Astrocyte of the spinal cord (primary cell): ENCODE measurements around the gene NRXN3.

Experiments used
- DNase-seq: peaks from one replicate; pipeline ENCODE4 v3.0.0; 2011; ENCODE audit warnings: low read depth, low spot score
- H3K4me3 ChIP-seq: 2 replicates; pipeline ENCODE4 v1.5.1; 2011; ENCODE audit warnings: low read depth, mild to moderate bottlenecking, low read length, moderate library complexity
- CTCF ChIP-seq: IDR thresholded peaks from 2 replicates; pipeline ENCODE4 v1.5.1; 2012; ENCODE audit warnings: low read depth, mild to moderate bottlenecking, low read length, inconsistent platforms
- in situ Hi-C: cut with HindIII; loops from 2 replicates; pipeline ENCODE4 v1.10.0; 2017; ENCODE audit warnings: low sequenced_read_pairs

The NRXN3 gene

DNA sequence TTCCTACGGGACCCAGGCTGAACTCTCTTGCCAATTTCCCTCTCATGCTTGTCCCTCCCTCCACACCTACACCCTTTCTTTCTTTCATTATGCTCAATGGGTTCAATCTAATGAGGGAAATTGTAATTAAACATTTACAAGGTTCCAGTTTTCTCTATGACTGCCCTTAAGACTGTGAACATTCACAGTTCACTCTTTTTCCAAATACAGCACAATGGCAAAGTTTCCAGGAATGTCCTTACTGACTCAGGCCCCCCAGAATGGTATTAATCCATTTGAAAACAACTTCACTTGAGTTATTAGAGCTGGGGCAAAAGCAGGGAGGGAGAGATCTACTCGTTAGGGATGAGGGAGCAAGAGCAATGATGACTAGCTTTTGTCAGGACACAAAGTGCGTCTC lies 892.1 kb downstream of the NRXN3 start:
- DNase-seq, result no peak

DNA sequence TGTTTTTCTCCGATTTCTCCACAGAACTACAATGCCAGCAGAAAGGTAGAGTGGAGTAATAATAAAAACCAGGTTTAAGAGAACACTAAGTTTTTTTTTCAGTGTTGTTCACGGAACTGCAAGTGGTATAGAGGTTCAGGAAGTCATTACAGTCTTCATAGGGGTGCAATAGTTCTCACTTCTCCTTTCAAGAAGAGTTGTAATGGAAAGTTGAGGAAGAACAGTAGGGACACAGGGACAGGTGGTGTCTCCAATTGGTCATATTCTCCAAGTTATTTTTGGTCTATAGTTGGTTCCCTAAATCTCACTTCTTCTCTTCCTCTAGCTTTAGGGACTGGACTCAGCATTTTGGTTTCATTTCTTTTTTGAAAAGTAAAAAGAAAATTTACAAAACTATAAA lies 894.0 kb downstream of the NRXN3 start:
- in situ Hi-C loops, result no loop called here
- no peak for TF ChIP-seq CTCF
- no peak overlapping the region for H3K4me3 ChIP-seq
- no peak for DNase-seq

More for the DNA sequence above, 892.1 kb downstream of the NRXN3 start:
- no peak for TF ChIP-seq CTCF
- no peak overlapping the region for H3K4me3 ChIP-seq
- in situ Hi-C loops, result no loop called here

DNA sequence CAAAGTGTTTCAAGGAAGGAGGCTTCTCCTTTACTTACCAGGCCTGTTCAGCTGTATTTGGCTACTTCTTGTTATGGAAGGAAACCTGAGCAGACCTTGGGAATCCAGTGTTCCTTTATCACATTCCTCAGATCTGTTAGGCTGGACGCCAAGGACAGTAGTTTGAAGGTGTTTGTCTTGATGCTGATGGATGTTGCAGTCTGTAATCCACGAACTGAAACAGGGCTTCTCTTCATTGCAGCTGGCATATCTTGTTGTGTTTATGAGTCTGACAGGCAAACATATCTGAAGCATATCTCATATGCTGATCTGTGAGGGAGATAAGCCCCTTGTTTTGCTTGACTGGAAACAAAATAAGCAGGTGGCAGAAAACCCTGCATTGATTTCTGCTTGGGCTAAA lies 904.3 kb downstream of the NRXN3 start:
- no peak for TF ChIP-seq CTCF
- DNase-seq, result no peak
- in situ Hi-C loops, result no loop called here
- H3K4me3 ChIP-seq, result no peak overlapping the region

- no peak for DNase-seq
Measured at GRCh38 chr14:79076428-79076827, 906.3 kb downstream of the NRXN3 start.

DNA sequence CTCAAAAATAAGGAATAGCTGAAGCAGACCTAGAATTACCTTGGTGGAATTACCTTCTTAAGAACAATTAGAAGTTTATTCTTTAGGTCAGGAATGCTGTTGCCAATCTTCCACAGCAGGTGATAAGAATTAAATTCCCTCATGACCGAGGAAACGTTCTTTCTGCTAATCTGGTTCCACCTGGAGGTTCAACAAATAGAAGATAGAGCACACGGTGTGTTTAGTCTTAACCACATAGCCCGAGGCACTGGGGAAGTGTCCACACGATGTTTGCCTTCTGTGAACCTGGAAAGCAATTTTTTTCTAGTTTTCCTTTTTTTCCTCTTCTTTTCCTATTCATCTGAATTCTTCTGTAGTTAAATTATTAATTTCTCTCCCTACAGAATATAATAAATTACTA lies 906.9 kb downstream of the NRXN3 start:
- TF ChIP-seq CTCF, result no peak
- H3K4me3 ChIP-seq, result no peak overlapping the region
- no peak for DNase-seq
- in situ Hi-C loops, result no loop called here

More at GRCh38 chr14:79076428-79076827, 906.3 kb downstream of the NRXN3 start:
- no peak overlapping the region for H3K4me3 ChIP-seq
- in situ Hi-C loops, result no loop called here
- no peak for TF ChIP-seq CTCF

DNA sequence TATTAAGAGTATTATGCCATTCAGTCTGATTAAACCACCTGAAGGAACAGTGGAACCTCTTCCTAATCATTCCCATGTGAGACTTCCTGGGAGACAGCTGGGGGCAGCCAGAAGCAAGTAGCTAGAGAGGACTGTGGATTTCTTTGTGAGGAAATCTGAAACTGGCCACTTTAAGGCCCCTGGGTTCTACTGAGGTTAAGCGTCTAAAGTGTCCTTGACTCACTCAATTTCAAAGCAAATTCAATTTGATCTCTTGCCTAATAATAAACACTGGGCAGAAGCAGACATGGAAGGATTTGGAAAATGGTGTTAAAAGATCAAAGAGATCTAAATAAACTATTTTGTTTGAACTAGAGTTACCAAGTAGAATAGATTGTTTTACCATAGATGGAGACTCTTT lies 909.9 kb downstream of the NRXN3 start:
- no peak for DNase-seq
- H3K4me3 ChIP-seq, result no peak overlapping the region
- in situ Hi-C loops, result no loop called here
- no peak for TF ChIP-seq CTCF

DNA sequence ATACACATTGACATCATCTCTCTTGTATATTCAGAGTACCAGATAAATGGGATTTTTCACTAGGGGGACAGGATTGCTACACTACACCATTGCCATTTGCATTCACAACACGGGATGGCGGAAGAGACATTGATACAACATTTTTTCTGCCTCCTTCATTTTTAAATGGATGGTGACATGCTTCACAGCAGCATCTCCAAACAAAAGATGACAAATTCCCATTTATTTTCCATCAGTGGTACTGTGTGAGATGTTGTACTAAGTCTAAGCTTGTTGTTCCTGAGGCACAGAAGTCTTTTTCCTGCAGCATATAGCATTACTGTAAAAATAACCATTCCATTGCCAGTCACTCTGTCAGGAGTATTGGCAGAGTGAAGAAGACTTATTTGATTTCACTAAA lies 912.7 kb downstream of the NRXN3 start:
- in situ Hi-C loops, result no loop called here
- DNase-seq, result no peak
- TF ChIP-seq CTCF, result no peak
- no peak overlapping the region for H3K4me3 ChIP-seq
